ENCODE results near the gene HPSE2.

DNA sequence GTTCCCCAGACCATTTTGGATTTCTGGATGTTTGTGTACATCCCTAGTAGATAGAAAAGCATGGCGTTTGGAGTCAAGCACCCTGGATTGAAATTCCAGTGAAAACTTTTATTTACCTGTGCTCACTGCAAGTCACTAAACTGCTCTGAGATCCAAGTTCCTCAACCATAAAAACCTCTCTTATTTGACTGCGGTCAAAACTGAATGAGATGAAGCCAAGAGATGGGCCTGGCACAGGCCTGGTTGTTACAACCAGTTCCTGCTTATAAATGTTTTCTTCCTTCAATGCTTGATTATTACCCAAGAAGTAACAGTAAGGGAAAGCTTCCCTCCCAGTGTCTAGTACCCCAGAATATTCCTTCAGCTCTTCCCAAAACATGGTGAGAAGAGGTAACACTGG, 718.0 kb downstream of the HPSE2 start:
- no peak for TF ChIP-seq POLR2A (IDR thresholded peaks at IDR 0.05)
- TF ChIP-seq, protein P1, sequence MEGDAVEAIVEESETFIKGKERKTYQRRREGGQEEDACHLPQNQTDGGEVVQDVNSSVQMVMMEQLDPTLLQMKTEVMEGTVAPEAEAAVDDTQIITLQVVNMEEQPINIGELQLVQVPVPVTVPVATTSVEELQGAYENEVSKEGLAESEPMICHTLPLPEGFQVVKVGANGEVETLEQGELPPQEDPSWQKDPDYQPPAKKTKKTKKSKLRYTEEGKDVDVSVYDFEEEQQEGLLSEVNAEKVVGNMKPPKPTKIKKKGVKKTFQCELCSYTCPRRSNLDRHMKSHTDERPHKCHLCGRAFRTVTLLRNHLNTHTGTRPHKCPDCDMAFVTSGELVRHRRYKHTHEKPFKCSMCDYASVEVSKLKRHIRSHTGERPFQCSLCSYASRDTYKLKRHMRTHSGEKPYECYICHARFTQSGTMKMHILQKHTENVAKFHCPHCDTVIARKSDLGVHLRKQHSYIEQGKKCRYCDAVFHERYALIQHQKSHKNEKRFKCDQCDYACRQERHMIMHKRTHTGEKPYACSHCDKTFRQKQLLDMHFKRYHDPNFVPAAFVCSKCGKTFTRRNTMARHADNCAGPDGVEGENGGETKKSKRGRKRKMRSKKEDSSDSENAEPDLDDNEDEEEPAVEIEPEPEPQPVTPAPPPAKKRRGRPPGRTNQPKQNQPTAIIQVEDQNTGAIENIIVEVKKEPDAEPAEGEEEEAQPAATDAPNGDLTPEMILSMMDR (IDR thresholded peaks at IDR 0.05): no peak
- no peak for TF ChIP-seq POLR2AphosphoS5 (IDR thresholded peaks at IDR 0.05; ENCODE audit: insufficient read depth in 1 of 2, low read depth in 1 of 2)

Data from vagina (tissue), 2 donors.